Karpas-422 (cell line): ENCODE data around the gene MME. TPM values are rescaled to one million over a fixed set of nuclear protein-coding genes. Genes with fewer than 3 reads are reported as not detected.

Experiments used
- DNase-seq: peaks from one replicate; pipeline ENCODE4 v3.0.0-alpha.2; 2015
- H2AFZ ChIP-seq: fragments of 200-600 bp; sonication (generic); 2 replicates; pipeline ENCODE4 v1.6.1; 2014; ENCODE audit warnings: antibody characterized with exemption, low read length, mixed read lengths
- H3K27ac ChIP-seq: fragments of 200-600 bp; sonication (generic); 2 replicates; pipeline ENCODE4 v1.5.1; 2014; ENCODE audit warnings: mild to moderate bottlenecking, low read length, moderate library complexity
- H3K27me3 ChIP-seq: fragments of 200-600 bp; sonication (generic); 2 replicates; pipeline ENCODE4 v1.6.1; 2014; ENCODE audit warnings: low read length, mixed read lengths
- H3K36me3 ChIP-seq: fragments of 200-600 bp; sonication (generic); 2 replicates; pipeline ENCODE4 v1.6.1; 2014; ENCODE audit warnings: low read length, mixed read lengths; ENCODE audit not compliant: insufficient read depth
- H3K4me1 ChIP-seq: fragments of 200-600 bp; sonication (generic); 2 replicates; pipeline ENCODE4 v1.6.1; 2014; ENCODE audit warnings: mild to moderate bottlenecking, low read length, mixed read lengths
- H3K4me2 ChIP-seq: fragments of 200-600 bp; sonication (generic); 2 replicates; pipeline ENCODE4 v1.6.1; 2014; ENCODE audit warnings: low read length, low read depth, mild to moderate bottlenecking; ENCODE audit not compliant: poor library complexity, severe bottlenecking
- H3K4me3 ChIP-seq: fragments of 200-600 bp; sonication (generic); 2 replicates; pipeline ENCODE4 v1.5.1; 2014; ENCODE audit warnings: mild to moderate bottlenecking, antibody characterized with exemption, low read length, mixed read lengths
- H3K79me2 ChIP-seq: fragments of 200-600 bp; sonication (generic); 2 replicates; pipeline ENCODE4 v1.6.1; 2014; ENCODE audit warnings: mild to moderate bottlenecking, low read length, mixed read lengths
- H3K9ac ChIP-seq: fragments of 200-600 bp; sonication (generic); 2 replicates; pipeline ENCODE4 v1.6.0; 2014; ENCODE audit warnings: low read length
- H3K9me2 ChIP-seq: fragments of 200-600 bp; sonication (generic), shearing (Covaris generic); replicated peaks from 2 replicates; pipeline ENCODE4 v1.6.0; 2014; ENCODE audit warnings: mild to moderate bottlenecking, low read length, moderate library complexity; ENCODE audit not compliant: insufficient read depth
- H3K9me3 ChIP-seq: fragments of 300-700, 200-600 bp; sonication (generic); 2 replicates; pipeline ENCODE4 v1.6.1; 2014; ENCODE audit warnings: low read length, mixed read lengths
- H4K20me1 ChIP-seq: fragments of 200-600 bp; sonication (generic); 2 replicates; pipeline ENCODE4 v1.6.1; 2014; ENCODE audit warnings: mild to moderate bottlenecking, antibody characterized with exemption, low read length, low read depth; ENCODE audit not compliant: insufficient read depth
- total RNA-seq: library from RNA; depleted of rRNA; stranded (reverse); fragments of >200 nt; shearing (Covaris generic); gene quantifications from 2 replicates; pipeline ENCODE4 v1.2.3, GENCODE V29; 2014; ENCODE audit warnings: low replicate concordance

The MME gene
- total RNA-seq, 1 experiment from 2014 or later: 196 TPM

DNA sequence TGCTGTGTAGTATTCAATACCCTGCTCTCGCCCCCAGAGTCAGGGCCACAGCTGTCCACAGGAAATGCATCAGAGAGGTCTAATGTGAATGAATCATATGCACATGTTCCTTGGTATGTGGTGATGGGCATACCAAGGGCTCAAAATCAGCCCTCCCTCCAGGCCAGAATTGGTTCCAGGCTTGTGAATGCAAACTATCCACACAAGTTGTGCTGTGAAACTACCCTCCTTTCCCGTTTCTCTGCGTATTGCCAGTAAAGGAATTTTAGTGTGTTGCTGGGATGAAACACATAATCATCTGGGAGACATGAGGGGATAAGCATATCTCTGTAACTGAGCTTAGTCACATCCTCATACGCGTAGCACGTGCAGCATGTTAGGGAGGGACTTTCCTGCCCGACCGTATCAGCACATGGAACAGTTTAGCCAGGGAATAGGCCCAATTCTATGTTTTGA is 9.2 kb upstream of the MME start:
- no peaks in the 10 kb centered on the region for H4K20me1 ChIP-seq
- no peaks in the 10 kb centered on the region for H3K27me3 ChIP-seq
- no peak overlapping the region for H2AFZ ChIP-seq
- no peaks in the 10 kb centered on the region for H3K9me2 ChIP-seq
- H3K27ac ChIP-seq: no peak overlapping the region
- H3K4me1 ChIP-seq: no peaks in the 10 kb centered on the region
- no peaks in the 10 kb centered on the region for H3K79me2 ChIP-seq
- H3K36me3 ChIP-seq: no peaks in the 10 kb centered on the region
- no peaks in the 10 kb centered on the region for H3K9me3 ChIP-seq
- no peak for DNase-seq
- H3K4me3 ChIP-seq: no peak overlapping the region
- H3K4me2 ChIP-seq: no peak overlapping the region
- no peak overlapping the region for H3K9ac ChIP-seq

- H3K36me3 ChIP-seq: no peaks in the 10 kb centered on the region
- no peak overlapping the region for H3K9ac ChIP-seq
- peaks cover 7% of the 10 kb centered on the region for H3K4me1 ChIP-seq
- H3K27ac ChIP-seq: no peak overlapping the region
- no peaks in the 10 kb centered on the region for H3K9me3 ChIP-seq
- no peaks in the 10 kb centered on the region for H4K20me1 ChIP-seq
- H3K79me2 ChIP-seq: peaks cover 5% of the 10 kb centered on the region
- H3K27me3 ChIP-seq: no peaks in the 10 kb centered on the region
- no peak overlapping the region for H2AFZ ChIP-seq
- DNase-seq: no peak
- H3K4me3 ChIP-seq: no peak overlapping the region
- H3K4me2 ChIP-seq: no peak overlapping the region
- H3K9me2 ChIP-seq: no peaks in the 10 kb centered on the region
Measured at GRCh38 chr3:155075200-155075599, 4.9 kb upstream of the MME start.

GRCh38 chr3:155076888-155077287 is 3.2 kb upstream of the MME start:
- no peak for DNase-seq
- Histone ChIP-seq H3K9me3 (no peaks in the 10 kb centered on the region), H4K20me1 (no peaks in the 10 kb centered on the region), H3K27me3 (no peaks in the 10 kb centered on the region), H2AFZ (no peak overlapping the region), H3K4me3 (no peak overlapping the region), H3K36me3 (no peaks in the 10 kb centered on the region), H3K27ac (no peak overlapping the region), H3K4me2 (no peak overlapping the region), H3K4me1 (peaks cover 18% of the 10 kb centered on the region), H3K9ac (no peak overlapping the region), H3K9me2 (no peaks in the 10 kb centered on the region), H3K79me2 (peaks cover 22% of the 10 kb centered on the region)

DNA sequence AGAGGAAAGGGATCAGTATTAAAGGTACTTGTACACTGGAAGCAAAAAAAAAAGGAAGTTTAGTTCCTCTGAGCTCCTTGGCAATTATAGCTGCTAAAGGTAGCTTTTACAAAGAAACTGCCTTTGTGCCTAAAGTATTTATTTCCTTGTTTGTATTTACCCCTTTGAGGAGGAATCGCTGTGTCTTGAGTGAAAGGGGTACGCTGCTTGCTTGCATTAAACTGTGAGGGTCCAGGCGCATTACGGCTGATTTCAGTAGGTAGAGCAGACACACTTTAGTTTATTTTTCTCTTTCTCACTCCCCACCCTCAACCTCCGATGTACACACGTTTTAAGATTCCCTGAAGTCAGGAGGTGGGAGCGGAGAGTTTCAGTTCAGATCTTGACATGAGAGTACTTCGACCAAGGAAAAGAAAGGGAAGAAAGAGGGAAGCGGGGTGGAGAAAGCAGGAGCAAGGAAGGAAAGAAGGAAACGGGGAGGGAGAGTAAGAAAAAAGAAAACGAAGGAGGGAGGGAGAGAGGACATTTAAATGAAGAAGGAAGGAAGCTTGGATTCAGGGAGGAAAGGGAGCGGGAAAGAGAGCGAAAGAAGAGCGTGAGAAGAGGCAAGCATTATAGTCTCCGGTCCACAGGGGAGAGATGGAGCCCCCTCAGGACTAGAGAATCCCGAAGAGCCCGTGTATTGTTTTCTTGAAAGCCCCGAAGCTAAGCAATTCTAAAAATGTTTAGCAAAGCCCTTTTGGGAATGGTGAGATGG is 1.2 kb upstream of the MME start:
- Histone ChIP-seq H3K9me3 (no peaks in the 10 kb centered on the region), H3K9ac (peak overlapping the region; percentile 97), H3K4me2 (peak overlapping the region; percentile 82), H2AFZ (peak overlapping the region; percentile 67), H3K79me2 (peaks cover 42% of the 10 kb centered on the region), H4K20me1 (no peaks in the 10 kb centered on the region), H3K27me3 (no peaks in the 10 kb centered on the region), H3K4me3 (peak overlapping the region; percentile 96), H3K9me2 (no peaks in the 10 kb centered on the region), H3K36me3 (peaks cover 4% of the 10 kb centered on the region; the same call in 1 of the 2 replicates), H3K4me1 (peaks cover 33% of the 10 kb centered on the region), H3K27ac (peak overlapping the region; percentile 36)
- DNase-seq: peak; percentile 55

DNA sequence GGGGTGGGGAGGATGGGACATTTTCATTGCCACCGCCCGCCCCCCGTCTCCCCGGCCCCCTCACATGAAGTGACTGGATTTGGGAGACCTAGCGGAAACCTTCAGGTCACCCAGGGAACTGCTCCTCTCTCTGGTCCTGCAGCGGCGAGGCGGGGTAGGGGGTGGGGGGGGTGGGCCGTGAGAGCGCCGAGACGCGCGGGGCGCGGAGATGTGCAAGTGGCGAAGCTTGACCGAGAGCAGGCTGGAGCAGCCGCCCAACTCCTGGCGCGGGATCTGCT is 712 bp upstream of the MME start:
- DNase-seq: peak; percentile 79

GRCh38 chr3:155080692-155081091 is 573 bp downstream of the MME start:
- Histone ChIP-seq H2AFZ (0 out of 2 replicates have a peak overlapping the region, but pooled peaks have one; percentile 89), H3K9me3 (no peaks in the 10 kb centered on the region), H3K4me2 (peak overlapping the region; percentile 82), H3K27ac (peak overlapping the region; percentile 90), H3K36me3 (peaks cover 10% of the 10 kb centered on the region), H3K9ac (peak overlapping the region; percentile 97), H3K4me1 (peaks cover 33% of the 10 kb centered on the region), H3K79me2 (peaks cover 50% of the 10 kb centered on the region), H3K9me2 (no peaks in the 10 kb centered on the region), H4K20me1 (no peaks in the 10 kb centered on the region), H3K4me3 (peak overlapping the region; percentile 96), H3K27me3 (no peaks in the 10 kb centered on the region)
- DNase-seq: peak; percentile 74

More for the DNA sequence above, 712 bp upstream of the MME start:
- Histone ChIP-seq H4K20me1 (no peaks in the 10 kb centered on the region), H3K9ac (peak overlapping the region; percentile 97), H3K27ac (peak overlapping the region; percentile 90; the same call in 1 of the 2 replicates), H3K36me3 (peaks cover 8% of the 10 kb centered on the region), H3K9me3 (no peaks in the 10 kb centered on the region), H3K27me3 (no peaks in the 10 kb centered on the region), H3K4me3 (peak overlapping the region; percentile 96), H2AFZ (peak overlapping the region; percentile 89), H3K4me1 (peaks cover 33% of the 10 kb centered on the region), H3K4me2 (peak overlapping the region; percentile 82), H3K9me2 (no peaks in the 10 kb centered on the region), H3K79me2 (peaks cover 47% of the 10 kb centered on the region)

DNA sequence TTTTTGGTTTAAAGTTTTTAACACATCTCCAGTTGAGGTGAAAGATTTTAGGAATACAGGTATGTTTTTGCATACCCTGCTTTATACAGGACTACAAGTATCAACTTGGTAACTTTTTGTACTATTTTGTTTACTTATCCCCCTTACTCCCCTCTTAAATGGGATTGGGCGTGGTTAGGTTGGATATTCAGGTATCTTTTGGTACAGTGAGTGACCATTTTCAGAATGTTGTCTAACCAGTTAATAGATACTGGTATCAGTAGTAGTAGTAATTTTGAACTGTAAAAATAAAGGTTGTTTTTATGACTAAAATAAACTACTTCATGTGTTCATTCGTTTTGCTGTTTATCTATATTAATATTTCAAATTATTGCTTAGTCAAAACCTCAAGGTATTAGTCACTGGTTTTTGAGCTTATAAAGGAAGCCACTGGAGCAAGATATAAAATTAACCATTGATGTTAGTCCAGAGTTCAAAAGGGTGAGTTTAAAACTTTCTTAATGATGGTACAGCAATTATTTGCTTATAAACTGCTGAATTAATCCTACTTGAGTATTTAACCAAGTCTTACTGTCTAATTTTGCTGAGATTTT is 3.3 kb downstream of the MME start:
- Histone ChIP-seq H3K4me2 (peak overlapping the region; percentile 82), H3K9me2 (no peaks in the 10 kb centered on the region), H3K9me3 (no peaks in the 10 kb centered on the region), H3K79me2 (peaks cover 71% of the 10 kb centered on the region), H3K9ac (no peak overlapping the region), H3K4me1 (peaks cover 33% of the 10 kb centered on the region), H3K27ac (peak overlapping the region; percentile 90; the same call in 1 of the 2 replicates), H3K36me3 (peaks cover 23% of the 10 kb centered on the region), H3K27me3 (no peaks in the 10 kb centered on the region), H2AFZ (no peak overlapping the region), H4K20me1 (no peaks in the 10 kb centered on the region), H3K4me3 (no peak overlapping the region)
- no peak for DNase-seq

- no peaks in the 10 kb centered on the region for H4K20me1 ChIP-seq
- no peak overlapping the region for H3K4me3 ChIP-seq
- peaks cover 30% of the 10 kb centered on the region for H3K36me3 ChIP-seq
- peaks cover 78% of the 10 kb centered on the region for H3K79me2 ChIP-seq
- H2AFZ ChIP-seq: no peak overlapping the region
- H3K27ac ChIP-seq: no peak overlapping the region
- peaks cover 26% of the 10 kb centered on the region for H3K4me1 ChIP-seq
- H3K9ac ChIP-seq: no peak overlapping the region
- H3K9me3 ChIP-seq: no peaks in the 10 kb centered on the region
- no peak overlapping the region for H3K4me2 ChIP-seq
- no peak for DNase-seq
- H3K9me2 ChIP-seq: no peaks in the 10 kb centered on the region
- H3K27me3 ChIP-seq: no peaks in the 10 kb centered on the region
Measured at GRCh38 chr3:155084567-155084966, 4.4 kb downstream of the MME start.
